Body of pancreas (tissue), 4 donors: Measurements from ENCODE around the gene IRF2.

Experiments
- CTCF ChIP-seq, 7 experiments: fragments of 450-650 bp in 4 of 7; fragments of 200-600 bp in 3 of 7; sonication (generic) in 3 of 7; IDR thresholded peaks; one replicate each; pipeline ENCODE4 v1.5.1; 2016 to 2019; ENCODE audit warnings: antibody characterized with exemption in 7 of 7
- POLR2A ChIP-seq, 3 donors: fragments of 450-650 bp; IDR thresholded peaks; one replicate each; pipeline ENCODE4 v1.6.1; 2016; ENCODE audit warnings: antibody characterized with exemption in 3 of 3, mild to moderate bottlenecking in 2 of 3

GRCh38 chr4:184398741-184399511 lies 75.4 kb downstream of the IRF2 start:
- TF ChIP-seq CTCF (IDR thresholded peaks at IDR 0.05) = no peak
- no peak for TF ChIP-seq POLR2A (IDR thresholded peaks at IDR 0.05)
